B cell (primary cell): ENCODE results near the gene ALKBH4. TPM values are rescaled to one million over a fixed set of nuclear protein-coding genes. Genes with fewer than 3 reads are reported as not detected.

Experiments used
- ATAC-seq: fragments of 200-7000 bp; cut with Tn5 transposase; one replicate; pipeline ENCODE4 v1.10.0; 2021; ENCODE audit warnings: low read depth, mild to moderate bottlenecking, moderate number of reproducible peaks, moderate library complexity
- CTCF ChIA-PET: fragments of 350-600 bp; sonication (Branson Sonifier 250); formaldehyde crosslinking; loops from one replicate; lab custom pipeline; 2021; ENCODE audit warnings: antibody characterized with exemption, inconsistent platforms; lab: Charles Lee
- POLR2A ChIA-PET: fragments of 350-600 bp; sonication (Branson Sonifier 250); formaldehyde crosslinking; loops from one replicate; lab custom pipeline; 2021; ENCODE audit warnings: antibody characterized with exemption; lab: Charles Lee
- DNase-seq: peaks from one replicate; pipeline ENCODE4 v3.0.0; 2013
- H2AFZ ChIP-seq: 2 replicates; pipeline ENCODE4 v1.6.1; 2012; ENCODE audit warnings: mild to moderate bottlenecking, low read depth, low read length; ENCODE audit not compliant: insufficient read depth, poor library complexity, severe bottlenecking
- H3K27ac ChIP-seq, 2 donors: 1 replicate in 1 of 2; 2 replicates in 1 of 2; pipeline ENCODE4 v1.5.1; 2012 to 2013; ENCODE audit warnings: low read length in 2 of 2, mild to moderate bottlenecking in 2 of 2, moderate library complexity in 1 of 2
- H3K27me3 ChIP-seq, 4 experiments: fragments of 200-600 bp in 1 of 4; sonication (generic) in 1 of 4; replicated peaks in 1 of 4; 1 replicate in 2 of 4; 2 replicates in 2 of 4; pipeline versions ENCODE4 v1.6.1 to v1.7.0; 2013 to 2016; ENCODE audit warnings: low read length in 3 of 4, mild to moderate bottlenecking in 2 of 4, mixed read lengths in 1 of 4, moderate library complexity in 1 of 4; ENCODE audit not compliant: insufficient read depth in 4 of 4, control insufficient read depth in 3 of 4; ENCODE audit errors: control extremely low read depth in 1 of 4
- H3K36me3 ChIP-seq, 2 experiments: replicated peaks in 1 of 2; 1 replicate in 1 of 2; 2 replicates in 1 of 2; pipeline versions ENCODE4 v1.6.1 to v1.7.1; 2013; ENCODE audit warnings: low read length in 1 of 2; ENCODE audit not compliant: insufficient read depth in 2 of 2, control insufficient read depth in 1 of 2; ENCODE audit errors: control extremely low read depth in 1 of 2, extremely low read depth in 1 of 2
- H3K4me1 ChIP-seq, 2 donors: fragments of 200-600 bp in 1 of 2; sonication (generic) in 1 of 2; 1 replicate in 1 of 2; 2 replicates in 1 of 2; pipeline versions ENCODE4 v1.5.1 to v1.6.1; 2013 to 2017; ENCODE audit warnings: low read length in 2 of 2; ENCODE audit not compliant: control insufficient read depth in 2 of 2, insufficient read depth in 2 of 2
- H3K4me2 ChIP-seq: replicated peaks from 2 replicates; pipeline ENCODE3; 2012; ENCODE audit warnings: mild to moderate bottlenecking, low read depth, low read length; ENCODE audit not compliant: poor library complexity, severe bottlenecking
- H3K4me3 ChIP-seq, 5 experiments: fragments of 200-600 bp in 1 of 5; sonication (generic) in 1 of 5; 1 replicate in 3 of 5; 2 replicates in 2 of 5; pipeline versions ENCODE4 v1.5.1 to v1.7.0; 2011 to 2016; ENCODE audit warnings: low read length in 4 of 5, mild to moderate bottlenecking in 4 of 5, low read depth in 2 of 5, control low read depth in 1 of 5, moderate library complexity in 1 of 5; ENCODE audit not compliant: insufficient read depth in 1 of 5; ENCODE audit errors: control extremely low read depth in 1 of 5, extremely low read depth in 1 of 5
- H3K79me2 ChIP-seq: fragments of 200-600 bp; sonication (generic); one replicate; pipeline ENCODE4 v1.6.0; 2016; ENCODE audit warnings: low read length; ENCODE audit not compliant: control insufficient read depth, insufficient read depth
- H3K9ac ChIP-seq: fragments of 200-600 bp; sonication (generic); 2 replicates; pipeline ENCODE4 v1.6.1; 2017; ENCODE audit warnings: mild to moderate bottlenecking, low read length, moderate library complexity
- H3K9me3 ChIP-seq, 3 donors: one replicate each; pipeline versions ENCODE4 v1.6.1 to v1.7.1; 2013; ENCODE audit warnings: low read length in 2 of 3; ENCODE audit not compliant: control insufficient read depth in 2 of 3, insufficient read depth in 1 of 3; ENCODE audit errors: control extremely low read depth in 1 of 3
- H4K20me1 ChIP-seq: 2 replicates; pipeline ENCODE4 v1.6.0; 2012; ENCODE audit warnings: mild to moderate bottlenecking, low read length; ENCODE audit not compliant: insufficient read depth, control insufficient read depth, poor library complexity, severe bottlenecking
- H3K27ac Mint-ChIP-seq: one replicate; pipeline ENCODE4 v1.8.0; 2021; ENCODE audit warnings: mixed read lengths
- H3K27me3 Mint-ChIP-seq: one replicate; pipeline ENCODE4 v1.8.0; 2021; ENCODE audit warnings: mixed read lengths
- H3K4me1 Mint-ChIP-seq: one replicate; pipeline ENCODE4 v1.8.0; 2021; ENCODE audit warnings: mixed read lengths
- H3K4me3 Mint-ChIP-seq: one replicate; pipeline ENCODE4 v1.8.0; 2021; ENCODE audit warnings: mixed read lengths
- H3K9me3 Mint-ChIP-seq: one replicate; pipeline ENCODE4 v1.8.0; 2022; ENCODE audit warnings: mixed read lengths; ENCODE audit not compliant: insufficient read depth
- CTCF ChIP-seq: fragments of 200-600 bp; IDR thresholded peaks from one replicate; pipeline ENCODE4 v1.8.0; 2022; ENCODE audit warnings: antibody characterized with exemption, mild to moderate bottlenecking
- EZH2 ChIP-seq: IDR thresholded peaks from 2 replicates; pipeline ENCODE4 v1.6.1; 2012; ENCODE audit warnings: borderline replicate concordance, low read depth, mild to moderate bottlenecking, moderate library complexity, low read length; ENCODE audit not compliant: insufficient read depth, poor library complexity, severe bottlenecking
- WGBS: methylation state at CpG from one replicate; pipeline ENCODE4 v1.1.5; 2013; ENCODE audit warnings: missing lambda C conversion rate; ENCODE audit not compliant: insufficient coverage; 5-methylcytosine and 5-hydroxymethylcytosine counted together
- intact Hi-C: fragments of 100-400 bp; cut with micrococcal nuclease; formaldehyde crosslinking; loops from one replicate; pipeline ENCODE4 v1.10.0; 2022
- polyA plus RNA-seq: library from polyadenylated mRNA; depleted of rRNA; stranded (reverse); fragments of >200 nt; gene quantifications from 2 replicates; pipeline ENCODE4 v1.2.3, GENCODE V29; 2012
- total RNA-seq, 2 donors: library from RNA; stranded (reverse); fragments of 120-200 nt in 1 of 2; gene quantifications; 1 replicate in 1 of 2; 2 replicates in 1 of 2; pipeline versions ENCODE4 v1.2.3 to v1.2.4, GENCODE V29; 2013 to 2022

ALKBH4 gene
- total and polyA plus RNA-seq, 2 donors (not counting 1 experiment from before 2014, with no cell fraction given): 6.2 to 8.6 TPM

GRCh38 chr7:102445674-102446071, 19.0 kb downstream of the ALKBH4 start:
- Histone ChIP-seq H3K27ac (peak overlapping the region; percentile 64 to 70), H3K4me3 (peak overlapping the region in 1 of 5 experiments; percentile 33), H3K9ac (no peak overlapping the region), H3K79me2 (peaks cover 71% of the 10 kb centered on the region), H3K4me1 (peaks cover 51 to 70% of the 10 kb centered on the region in 2 donors), H2AFZ (no peak overlapping the region), H3K9me3 (peaks cover 0 to 14% (median 0%) of the 10 kb centered on the region in 3 donors), H3K36me3 (peaks cover 0 to 42% of the 10 kb centered on the region in 2 experiments), H3K4me2 (peak overlapping the region; percentile 47), H4K20me1 (peaks cover 39% of the 10 kb centered on the region), H3K27me3 (no peaks in the 10 kb centered on the region)
- peak overlapping the region; percentile 97 for H3K27ac Mint-ChIP-seq
- DNase-seq (no peak), ATAC-seq (no peak)
- H3K4me3 Mint-ChIP-seq: peak overlapping the region; percentile 87
- CTCF ChIA-PET: interaction anchor here (1.0 to 46.3 kb wide), 4 partner anchors 13 to 49 kb away, joined by 3 to 1182 read pairs (median 4); partner anchors contain the start of gene PRKRIP1
- peaks cover 52% of the 10 kb centered on the region for H3K4me1 Mint-ChIP-seq
- intact Hi-C loops: loop anchor here (1.0 kb wide), 3 partner anchors 12 to 49 kb away; partner anchors contain the start of genes ORAI2 and PRKRIP1
- TF ChIP-seq EZH2 (no peak), CTCF (no peak)
- H3K27me3 Mint-ChIP-seq: no peaks in the 10 kb centered on the region
- no peaks in the 10 kb centered on the region for H3K9me3 Mint-ChIP-seq
- WGBS: 100% methylated on average over 1 of the region's 2 CpGs
- POLR2A ChIA-PET: interaction anchor here (0.9 to 5.9 kb wide), 9 partner anchors 12 to 152 kb away, joined by 3 to 76 read pairs (median 6); partner anchors contain the start of genes ALKBH4, LRWD1 and ORAI2
